Right ventricle myocardium superior (tissue), 1 donor: ENCODE data around the gene GPR137B. TPM values are rescaled to one million over a fixed set of nuclear protein-coding genes. Genes with fewer than 3 reads are reported as not detected.

Experiments used
- ATAC-seq: fragments of 200-7000 bp; cut with Tn5 transposase; one replicate; pipeline ENCODE4 v1.9.1; 2020; ENCODE audit warnings: mild to moderate bottlenecking; ENCODE audit not compliant: poor library complexity
- DNase-seq: peaks from one replicate; pipeline ENCODE4 v3.0.0-alpha.2; 2020
- intact Hi-C: fragments of 100-400 bp; cut with DNase I; formaldehyde crosslinking; loops from one replicate; pipeline ENCODE4 v1.11.2; 2022
- total RNA-seq: library from RNA; stranded (reverse); fragmentation: NEBNext Ultra II Directional; extraction: Animal tissue kit (Norgen Biotek cat#: 25700); gene quantifications from one replicate; pipeline ENCODE4 v1.2.1, GENCODE V29; 2021
- donor health status: DM: no; HTN: yes; CAD: no; lungs with severe emphysema.

Gene GPR137B
- total RNA-seq, 1 donor from 2014 or later: 27.5 TPM

- intact Hi-C loops: no loop called here
- DNase-seq (no peak), ATAC-seq (no peak)
These were observed 30.6 kb upstream of the GPR137B start for GRCh38 chr1:236111527-236112331.

- intact Hi-C loops: no loop called here
- DNase-seq (no peak), ATAC-seq (no peak)
These were observed 30.1 kb upstream of the GPR137B start for GRCh38 chr1:236112332-236112627.

- no peak for DNase-seq
- intact Hi-C loops: no loop called here
- peak; percentile 85 for ATAC-seq
These were observed 28.9 kb upstream of the GPR137B start for GRCh38 chr1:236113324-236114032.

GRCh38 chr1:236114076-236114747, 28.1 kb upstream of the GPR137B start:
- ATAC-seq: no peak
- intact Hi-C loops: no loop called here
- no peak for DNase-seq

- intact Hi-C loops: no loop called here
- no peak for ATAC-seq
- DNase-seq: no peak
These were observed 24.6 kb upstream of the GPR137B start for GRCh38 chr1:236117710-236118109.

- intact Hi-C loops: no loop called here
These were observed 22.3 kb upstream of the GPR137B start for GRCh38 chr1:236119943-236120484.

GRCh38 chr1:236120721-236121153, 21.6 kb upstream of the GPR137B start:
- DNase-seq (no peak), ATAC-seq (no peak)
- intact Hi-C loops: no loop called here

More at GRCh38 chr1:236119943-236120484, 22.3 kb upstream of the GPR137B start:
- ATAC-seq: no peak
- no peak for DNase-seq

GRCh38 chr1:236122176-236122575, 20.2 kb upstream of the GPR137B start:
- DNase-seq: no peak
- intact Hi-C loops: no loop called here
- ATAC-seq: no peak

GRCh38 chr1:236123563-236123962, 18.8 kb upstream of the GPR137B start:
- ATAC-seq (no peak), DNase-seq (no peak)
- intact Hi-C loops: no loop called here

- ATAC-seq: no peak
- intact Hi-C loops: no loop called here
- no peak for DNase-seq
These were observed 17.4 kb upstream of the GPR137B start for GRCh38 chr1:236124965-236125364.

- intact Hi-C loops: no loop called here
- DNase-seq (no peak), ATAC-seq (no peak)
These were observed 15.3 kb upstream of the GPR137B start for GRCh38 chr1:236127045-236127444.

- DNase-seq: no peak
- intact Hi-C loops: no loop called here
- no peak for ATAC-seq
These were observed 13.6 kb upstream of the GPR137B start for GRCh38 chr1:236128646-236129178.

- intact Hi-C loops: no loop called here
- ATAC-seq (no peak), DNase-seq (no peak)
These were observed 13.0 kb upstream of the GPR137B start for GRCh38 chr1:236129306-236129705.

- ATAC-seq (no peak), DNase-seq (no peak)
- intact Hi-C loops: no loop called here
These were observed 12.0 kb upstream of the GPR137B start for GRCh38 chr1:236130372-236130771.

GRCh38 chr1:236131916-236132315, 10.4 kb upstream of the GPR137B start:
- no peak for DNase-seq
- ATAC-seq: no peak
- intact Hi-C loops: no loop called here

GRCh38 chr1:236132420-236133046, 9.8 kb upstream of the GPR137B start:
- intact Hi-C loops: no loop called here
- ATAC-seq: no peak
- DNase-seq: no peak

- DNase-seq (no peak), ATAC-seq (no peak)
- intact Hi-C loops: no loop called here
These were observed 9.0 kb upstream of the GPR137B start for GRCh38 chr1:236133339-236133738.

- DNase-seq (no peak), ATAC-seq (no peak)
- intact Hi-C loops: no loop called here
These were observed 8.5 kb upstream of the GPR137B start for GRCh38 chr1:236133802-236134201.

GRCh38 chr1:236137285-236137852, 5.0 kb upstream of the GPR137B start:
- ATAC-seq: no peak
- no peak for DNase-seq
- intact Hi-C loops: no loop called here
